ENCODE data around the gene CCL1.

CCL1 gene

DNA sequence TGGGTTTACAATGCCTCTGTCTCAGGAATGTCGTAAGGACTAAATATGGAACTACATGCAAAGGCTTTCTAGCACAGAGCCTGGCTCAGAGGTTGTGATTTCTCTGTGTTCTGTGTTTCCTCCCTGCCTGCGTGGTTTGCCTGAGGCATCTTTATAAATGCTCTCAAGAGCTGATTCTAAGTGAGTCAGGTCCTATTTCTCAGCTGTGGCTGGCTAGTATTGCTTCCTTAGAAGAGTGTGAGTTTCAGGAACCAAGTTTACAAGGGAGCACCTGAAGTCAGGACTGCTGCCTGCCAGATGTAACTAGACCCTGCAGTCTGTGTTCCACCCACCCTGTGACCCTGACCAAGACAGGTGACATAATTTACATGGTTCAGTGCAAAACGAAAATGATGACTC lies 8.0 kb upstream of the CCL1 start:
- TF ChIP-seq, protein P1, sequence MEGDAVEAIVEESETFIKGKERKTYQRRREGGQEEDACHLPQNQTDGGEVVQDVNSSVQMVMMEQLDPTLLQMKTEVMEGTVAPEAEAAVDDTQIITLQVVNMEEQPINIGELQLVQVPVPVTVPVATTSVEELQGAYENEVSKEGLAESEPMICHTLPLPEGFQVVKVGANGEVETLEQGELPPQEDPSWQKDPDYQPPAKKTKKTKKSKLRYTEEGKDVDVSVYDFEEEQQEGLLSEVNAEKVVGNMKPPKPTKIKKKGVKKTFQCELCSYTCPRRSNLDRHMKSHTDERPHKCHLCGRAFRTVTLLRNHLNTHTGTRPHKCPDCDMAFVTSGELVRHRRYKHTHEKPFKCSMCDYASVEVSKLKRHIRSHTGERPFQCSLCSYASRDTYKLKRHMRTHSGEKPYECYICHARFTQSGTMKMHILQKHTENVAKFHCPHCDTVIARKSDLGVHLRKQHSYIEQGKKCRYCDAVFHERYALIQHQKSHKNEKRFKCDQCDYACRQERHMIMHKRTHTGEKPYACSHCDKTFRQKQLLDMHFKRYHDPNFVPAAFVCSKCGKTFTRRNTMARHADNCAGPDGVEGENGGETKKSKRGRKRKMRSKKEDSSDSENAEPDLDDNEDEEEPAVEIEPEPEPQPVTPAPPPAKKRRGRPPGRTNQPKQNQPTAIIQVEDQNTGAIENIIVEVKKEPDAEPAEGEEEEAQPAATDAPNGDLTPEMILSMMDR (IDR thresholded peaks at IDR 0.05; ENCODE audit: low read depth, low read length): no peak
- H3K4me3 ChIP-seq (ENCODE audit: low read depth, low read length): no peak overlapping the region
- H3K4me1 ChIP-seq: no peaks in the 10 kb centered on the region
- no peaks in the 10 kb centered on the region for H3K36me3 ChIP-seq
- H3K9me3 ChIP-seq: no peaks in the 10 kb centered on the region
- peaks cover 18% of the 10 kb centered on the region for H3K27me3 ChIP-seq
- no peak for DNase-seq

DNA sequence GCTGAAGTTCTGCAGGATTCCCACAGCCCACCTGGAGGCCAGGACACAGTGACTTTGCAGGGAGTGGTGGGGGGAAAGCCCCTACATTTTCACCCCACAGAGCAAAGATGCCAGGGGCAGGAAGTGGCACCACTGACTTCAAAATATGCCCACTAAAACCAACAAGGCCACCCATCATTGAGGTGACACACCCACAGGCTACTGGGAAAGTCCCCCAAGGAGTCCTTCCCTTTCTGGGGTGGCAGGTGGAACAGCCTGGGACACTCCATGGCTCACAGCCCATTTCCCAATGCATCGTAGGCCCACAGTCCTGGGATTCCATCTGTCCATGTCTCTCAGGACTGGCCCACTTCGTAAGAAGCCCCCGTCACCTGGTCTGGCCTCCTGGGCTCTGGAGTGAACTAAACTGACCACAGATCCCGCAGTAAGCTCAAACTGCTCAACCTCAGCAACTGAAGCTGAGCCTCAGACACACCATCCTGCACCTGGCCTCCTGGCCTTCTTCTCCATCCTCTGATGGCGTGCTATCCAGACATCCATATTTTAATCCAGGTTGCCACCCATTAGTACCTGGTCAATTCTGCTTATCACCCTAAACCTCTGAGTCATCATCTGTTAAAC lies 7.5 kb upstream of the CCL1 start:
- no peak for DNase-seq

DNA sequence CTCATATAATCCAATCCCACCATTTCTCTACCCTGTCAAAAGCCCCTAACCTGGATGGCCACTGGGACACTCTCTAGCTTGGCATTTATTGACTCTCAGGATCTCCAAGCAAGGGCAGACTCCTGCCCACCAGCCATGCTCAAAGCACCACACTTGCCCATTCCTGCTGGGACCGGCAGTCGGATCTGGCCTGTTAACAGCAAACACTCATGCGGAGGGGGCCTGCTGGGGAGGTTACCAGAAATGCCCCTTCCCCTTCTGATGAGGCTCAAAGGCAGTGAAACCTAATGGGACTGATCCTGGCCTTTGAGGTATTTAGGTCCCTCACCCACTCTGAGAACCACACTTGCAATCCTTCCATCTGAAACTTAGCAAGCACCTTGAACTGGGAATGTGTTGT lies 6.5 kb upstream of the CCL1 start:
- no peaks in the 10 kb centered on the region for H3K4me1 ChIP-seq
- peaks cover 14% of the 10 kb centered on the region for H3K27me3 ChIP-seq
- H3K4me3 ChIP-seq (ENCODE audit: low read depth, low read length): no peak overlapping the region
- no peaks in the 10 kb centered on the region for H3K9me3 ChIP-seq
- TF ChIP-seq, protein P1 (IDR thresholded peaks at IDR 0.05; ENCODE audit: low read depth, low read length): no peak
- H3K36me3 ChIP-seq: no peaks in the 10 kb centered on the region
- DNase-seq: no peak

More for the DNA sequence above, 7.5 kb upstream of the CCL1 start:
- TF ChIP-seq, protein P1 (IDR thresholded peaks at IDR 0.05; ENCODE audit: low read depth, low read length): no peak
- Histone ChIP-seq H3K4me3 (ENCODE audit: low read depth, low read length) (no peak overlapping the region), H3K36me3 (no peaks in the 10 kb centered on the region), H3K4me1 (no peaks in the 10 kb centered on the region), H3K9me3 (no peaks in the 10 kb centered on the region), H3K27me3 (peaks cover 18% of the 10 kb centered on the region)

DNA sequence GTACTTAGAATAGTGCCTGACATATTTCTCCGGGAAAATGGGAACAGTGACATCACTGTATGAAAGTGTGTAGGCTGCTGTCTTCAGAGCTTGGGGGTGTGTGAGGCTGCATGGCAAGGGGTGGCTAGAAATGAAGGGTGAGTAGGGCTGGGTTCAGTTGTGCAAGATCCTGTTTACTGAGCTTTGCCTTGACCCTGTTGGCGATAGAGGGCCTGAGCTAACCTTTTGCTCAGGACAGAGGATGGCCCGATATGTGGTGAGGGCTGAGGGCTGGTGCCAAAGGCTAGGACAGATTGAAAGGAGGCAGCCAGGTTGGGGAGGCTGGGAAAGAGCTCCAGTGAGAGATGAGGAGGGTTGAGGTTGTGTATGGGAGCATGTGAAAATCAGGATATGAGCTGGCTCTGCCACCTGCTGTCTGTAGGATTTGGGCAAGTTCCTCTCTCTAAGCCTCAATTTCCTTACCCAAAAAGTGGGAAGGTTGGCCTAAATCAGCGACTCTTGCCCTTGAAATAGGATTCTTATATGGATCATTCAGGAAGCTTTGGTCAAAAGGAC lies 6.0 kb upstream of the CCL1 start:
- no peaks in the 10 kb centered on the region for H3K4me1 ChIP-seq
- TF ChIP-seq, protein P1 (IDR thresholded peaks at IDR 0.05; ENCODE audit: low read depth, low read length): no peak
- no peak for DNase-seq
- no peak overlapping the region for H3K4me3 ChIP-seq (ENCODE audit: low read depth, low read length)
- H3K9me3 ChIP-seq: no peaks in the 10 kb centered on the region
- H3K36me3 ChIP-seq: no peaks in the 10 kb centered on the region
- peaks cover 8% of the 10 kb centered on the region for H3K27me3 ChIP-seq

DNA sequence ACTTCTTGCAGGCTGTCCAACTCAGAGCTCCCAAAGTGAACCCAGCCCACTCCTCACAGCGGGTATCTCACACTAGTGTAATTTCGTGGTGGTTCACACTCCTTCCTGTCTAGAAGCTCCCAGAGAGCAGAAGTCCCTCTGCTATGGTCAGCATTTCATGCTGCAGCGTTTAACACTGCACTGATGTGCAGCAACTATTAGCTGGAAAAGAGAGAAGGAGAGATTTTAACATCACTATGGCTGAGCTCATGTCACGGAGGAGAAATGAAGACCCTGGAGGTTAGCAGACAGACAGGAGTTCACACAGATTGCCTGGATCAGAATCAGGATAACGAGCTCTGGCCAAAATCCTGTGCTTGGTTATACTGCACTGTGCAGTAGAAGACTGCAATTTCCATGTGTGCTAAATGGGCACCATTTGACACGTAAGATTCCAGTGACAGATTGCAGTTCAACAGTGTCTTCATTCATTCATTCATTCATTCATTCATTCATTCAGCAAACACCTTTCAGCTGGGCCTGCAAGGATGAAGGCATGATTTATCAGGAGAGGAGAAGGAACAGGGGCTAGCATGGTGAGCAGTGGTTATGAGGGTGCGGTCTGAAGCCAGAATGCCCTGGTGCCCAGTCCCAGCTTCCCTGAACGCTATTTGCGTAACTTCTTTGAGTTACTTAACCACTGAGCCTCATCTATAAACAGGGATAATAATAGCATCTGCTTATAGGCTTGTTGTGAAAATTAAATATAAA lies 5.3 kb upstream of the CCL1 start:
- no peak for DNase-seq
- Histone ChIP-seq H3K9me3 (no peaks in the 10 kb centered on the region), H3K27me3 (peaks cover 8% of the 10 kb centered on the region; the same call in 1 of the 2 replicates), H3K4me1 (no peaks in the 10 kb centered on the region), H3K36me3 (no peaks in the 10 kb centered on the region), H3K4me3 (ENCODE audit: low read depth, low read length) (no peak overlapping the region)
- TF ChIP-seq, protein P1 (IDR thresholded peaks at IDR 0.05; ENCODE audit: low read depth, low read length): no peak
